DND-41 (cell line): ENCODE measurements around the gene TSPYL2.

Experiments used
- EZH2 ChIP-seq: IDR thresholded peaks from 3 replicates; pipeline ENCODE4 v1.6.1; 2012; ENCODE audit warnings: borderline replicate concordance, low read depth, mild to moderate bottlenecking, moderate library complexity, low read length, inconsistent platforms; ENCODE audit not compliant: severe bottlenecking
- TF ChIP-seq, protein P1 (sequence below): IDR thresholded peaks from 2 replicates; pipeline ENCODE4 v1.5.1; 2012; ENCODE audit warnings: borderline replicate concordance, low read length, moderate library complexity, mild to moderate bottlenecking; ENCODE audit not compliant: poor library complexity, severe bottlenecking; ENCODE audit errors: extremely low read depth

DNA sequence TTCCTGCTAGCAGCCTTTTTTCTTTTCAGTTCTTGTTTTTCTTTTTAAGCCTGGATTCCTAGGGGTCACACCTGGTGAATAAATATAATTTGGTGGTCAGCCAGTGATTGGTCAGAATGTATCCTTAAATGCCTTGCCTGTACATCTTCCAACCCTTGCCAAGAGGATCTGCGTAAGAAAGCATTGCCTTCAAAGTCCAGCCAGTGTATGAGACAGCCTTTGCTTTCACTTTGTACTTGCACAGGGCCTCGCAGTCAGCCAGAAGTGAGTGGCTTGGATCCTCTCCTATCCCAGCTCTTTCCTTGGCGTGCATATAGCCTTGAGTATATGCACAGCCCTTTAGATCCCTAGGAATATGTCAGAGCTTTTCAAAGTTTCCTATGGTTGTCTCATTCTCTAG is 33.9 kb downstream of the TSPYL2 start:
- TF ChIP-seq, protein P1, sequence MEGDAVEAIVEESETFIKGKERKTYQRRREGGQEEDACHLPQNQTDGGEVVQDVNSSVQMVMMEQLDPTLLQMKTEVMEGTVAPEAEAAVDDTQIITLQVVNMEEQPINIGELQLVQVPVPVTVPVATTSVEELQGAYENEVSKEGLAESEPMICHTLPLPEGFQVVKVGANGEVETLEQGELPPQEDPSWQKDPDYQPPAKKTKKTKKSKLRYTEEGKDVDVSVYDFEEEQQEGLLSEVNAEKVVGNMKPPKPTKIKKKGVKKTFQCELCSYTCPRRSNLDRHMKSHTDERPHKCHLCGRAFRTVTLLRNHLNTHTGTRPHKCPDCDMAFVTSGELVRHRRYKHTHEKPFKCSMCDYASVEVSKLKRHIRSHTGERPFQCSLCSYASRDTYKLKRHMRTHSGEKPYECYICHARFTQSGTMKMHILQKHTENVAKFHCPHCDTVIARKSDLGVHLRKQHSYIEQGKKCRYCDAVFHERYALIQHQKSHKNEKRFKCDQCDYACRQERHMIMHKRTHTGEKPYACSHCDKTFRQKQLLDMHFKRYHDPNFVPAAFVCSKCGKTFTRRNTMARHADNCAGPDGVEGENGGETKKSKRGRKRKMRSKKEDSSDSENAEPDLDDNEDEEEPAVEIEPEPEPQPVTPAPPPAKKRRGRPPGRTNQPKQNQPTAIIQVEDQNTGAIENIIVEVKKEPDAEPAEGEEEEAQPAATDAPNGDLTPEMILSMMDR, result no peak
- no peak for TF ChIP-seq EZH2
